Ishikawa (cell line): ENCODE results near the gene STRADB.
A peak's percentile ranks its signal among the peaks of the same experiment; 100 is the strongest.

Experiments used
- CEBPB ChIP-seq: IDR thresholded peaks from 2 replicates; pipeline ENCODE4 v1.6.1; 2012
- CREB1 ChIP-seq: IDR thresholded peaks from 2 replicates; pipeline ENCODE4 v1.6.1; 2012; ENCODE audit warnings: low read depth
- EGR1 ChIP-seq: IDR thresholded peaks from 2 replicates; pipeline ENCODE4 v1.6.1; 2012
- EP300 ChIP-seq: IDR thresholded peaks from 2 replicates; pipeline ENCODE4 v1.6.1; 2012; ENCODE audit warnings: borderline replicate concordance
- FOXM1 ChIP-seq: IDR thresholded peaks from 2 replicates; pipeline ENCODE4 v1.6.1; 2012; ENCODE audit warnings: low read depth, borderline replicate concordance
- MAX ChIP-seq: IDR thresholded peaks from 2 replicates; pipeline ENCODE4 v1.6.1; 2012
- NFIC ChIP-seq: IDR thresholded peaks from 2 replicates; pipeline ENCODE4 v1.6.1; 2012
- RAD21 ChIP-seq: IDR thresholded peaks from 2 replicates; pipeline ENCODE4 v1.6.1; 2012; ENCODE audit warnings: low read depth
- REST ChIP-seq: IDR thresholded peaks from 2 replicates; pipeline ENCODE4 v1.6.1; 2012; ENCODE audit warnings: low read depth, mild to moderate bottlenecking
- TAF1 ChIP-seq: IDR thresholded peaks from 2 replicates; pipeline ENCODE4 v1.6.1; 2012; ENCODE audit warnings: low read depth, mild to moderate bottlenecking
- TCF12 ChIP-seq: IDR thresholded peaks from 2 replicates; pipeline ENCODE4 v1.6.1; 2012; ENCODE audit warnings: low read depth
- TEAD4 ChIP-seq: IDR thresholded peaks from 2 replicates; pipeline ENCODE4 v1.6.1; 2012
- USF1 ChIP-seq: IDR thresholded peaks from 2 replicates; pipeline ENCODE4 v1.6.1; 2012
- YY1 ChIP-seq: IDR thresholded peaks from 2 replicates; pipeline ENCODE4 v1.6.1; 2012; ENCODE audit warnings: low read depth
- ZBTB7A ChIP-seq: IDR thresholded peaks from 2 replicates; pipeline ENCODE4 v1.6.1; 2012; ENCODE audit warnings: low read depth

The STRADB gene

GRCh38 chr2:201433394-201433995 is 18.0 kb upstream of the STRADB start:
- TF ChIP-seq MAX: no peak
- TF ChIP-seq NFIC: no peak
- TF ChIP-seq TEAD4: no peak
- TF ChIP-seq CEBPB: no peak
- no peak for TF ChIP-seq RAD21
- no peak for TF ChIP-seq TCF12
- no peak for TF ChIP-seq USF1
- TF ChIP-seq YY1: no peak

GRCh38 chr2:201436141-201436540 is 15.4 kb upstream of the STRADB start:
- TF ChIP-seq ZBTB7A: no peak
- no peak for TF ChIP-seq TCF12
- TF ChIP-seq CREB1: no peak
- TF ChIP-seq EP300: no peak
- TF ChIP-seq RAD21: no peak
- TF ChIP-seq USF1: no peak
- no peak for TF ChIP-seq TAF1
- no peak for TF ChIP-seq NFIC
- TF ChIP-seq REST: no peak
- no peak for TF ChIP-seq YY1
- TF ChIP-seq CEBPB: no peak
- TF ChIP-seq FOXM1: no peak

- TF ChIP-seq EP300 (peak; percentile 79), YY1 (peak; percentile 33; the same call in 1 of the 2 replicates), TCF12 (peak; percentile 90), NFIC (peak; percentile 99), REST (no peak), CREB1 (no peak), TEAD4 (peak; percentile 73), FOXM1 (peak; percentile 63; the same call in 1 of the 2 replicates), TAF1 (no peak), ZBTB7A (no peak), RAD21 (0 out of 2 replicates have a peak, but pooled peaks have one; percentile 28), CEBPB (0 out of 2 replicates have a peak, but pooled peaks have one; percentile 15)
Observed at GRCh38 chr2:201440182-201440581, 11.4 kb upstream of the STRADB start.

GRCh38 chr2:201441409-201441808 is 10.1 kb upstream of the STRADB start:
- no peak for TF ChIP-seq RAD21

GRCh38 chr2:201444746-201445465 is 6.6 kb upstream of the STRADB start:
- TF ChIP-seq CEBPB: no peak
- TF ChIP-seq RAD21: no peak
- no peak for TF ChIP-seq USF1
- no peak for TF ChIP-seq FOXM1
- TF ChIP-seq EGR1: no peak
- no peak for TF ChIP-seq MAX
- TF ChIP-seq CREB1: no peak
- TF ChIP-seq NFIC: no peak
- TF ChIP-seq ZBTB7A: no peak
- TF ChIP-seq TCF12: no peak
- TF ChIP-seq TAF1: no peak
- no peak for TF ChIP-seq REST
- TF ChIP-seq TEAD4: no peak
- no peak for TF ChIP-seq YY1
- no peak for TF ChIP-seq EP300
